ENCODE measurements around the gene CHP2.

The CHP2 gene

DNA sequence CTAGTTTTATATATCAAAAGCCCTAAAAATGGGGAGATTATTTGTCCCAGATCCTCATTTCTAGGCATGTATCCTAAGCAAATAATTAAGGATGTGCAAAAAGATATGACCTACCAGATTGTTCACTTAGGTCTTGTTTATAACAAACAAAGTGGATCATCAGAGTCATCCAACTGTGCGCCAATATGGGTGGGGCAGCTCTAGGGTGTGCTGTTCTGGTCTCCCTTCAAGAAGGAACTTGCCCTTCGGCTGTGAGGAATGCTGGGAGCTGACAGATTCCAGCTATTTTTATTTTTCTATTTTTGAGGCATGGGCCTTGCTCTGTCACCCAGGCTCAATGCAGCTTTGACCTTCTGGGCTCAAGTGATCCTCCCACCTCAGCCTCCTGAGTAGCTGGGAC is 13.8 kb downstream of the CHP2 start:
- H3K23ac ChIP-seq (ENCODE audit: low read depth, low read length, poor library complexity): no peak overlapping the region
- no peak overlapping the region for H3K4me3 ChIP-seq (ENCODE audit: low read length in 2 of 2)

GRCh38 chr16:23771027-23771426 is 16.2 kb downstream of the CHP2 start:
- WGBS, 2 donors (ENCODE audit: extremely low coverage in 2 of 2, insufficient read length in 2 of 2, insufficient replicate concordance in 1 of 2): no CpG with 5 or more reads among the region's 8 CpGs
- H3K36me3 ChIP-seq (replicated peaks in 1 of 2; ENCODE audit: control insufficient read depth in 2 of 2, insufficient read depth in 2 of 2, low read length in 2 of 2): no peaks in the 10 kb centered on the region

More for the DNA sequence above, 13.8 kb downstream of the CHP2 start:
- Histone ChIP-seq H3K9ac (ENCODE audit: low read depth, low read length, poor library complexity) (no peak overlapping the region), H4K91ac (ENCODE audit: low read depth, low read length, poor library complexity) (no peak overlapping the region), H2BK5ac (ENCODE audit: low read length) (no peak overlapping the region), H3K4me2 (ENCODE audit: insufficient read depth, low read length, poor library complexity, severe bottlenecking) (no peak overlapping the region), H3K27ac (replicated peaks; ENCODE audit: low read length) (no peak overlapping the region), H2AK5ac (ENCODE audit: low read depth, low read length) (no peak overlapping the region), H3K14ac (ENCODE audit: low read length) (no peak overlapping the region), H2BK120ac (ENCODE audit: low read depth, low read length) (no peak overlapping the region), H3K36me3 (replicated peaks in 1 of 2; ENCODE audit: control insufficient read depth in 2 of 2, insufficient read depth in 2 of 2, low read length in 2 of 2) (no peaks in the 10 kb centered on the region), H3K9me3 (replicated peaks in 1 of 2; ENCODE audit: control insufficient read depth in 2 of 2, insufficient read depth in 1 of 2, low read depth in 1 of 2, low read length in 2 of 2) (peaks cover 0 to 1% of the 10 kb centered on the region in 2 donors), H4K8ac (ENCODE audit: low read depth, low read length) (no peak overlapping the region), H3K4me1 (ENCODE audit: control insufficient read depth in 2 of 2, insufficient read depth in 1 of 2, low read depth in 1 of 2, low read length in 2 of 2) (no peaks in the 10 kb centered on the region), H3K27me3 (ENCODE audit: control insufficient read depth in 3 of 3, insufficient read depth in 3 of 3, low read depth in 1 of 3, low read length in 3 of 3) (no peaks in the 10 kb centered on the region), H2BK15ac (ENCODE audit: low read length) (no peak overlapping the region), H2BK12ac (ENCODE audit: low read length) (no peak overlapping the region), H3K18ac (ENCODE audit: low read length) (no peak overlapping the region), H2AFZ (ENCODE audit: low read length) (no peak overlapping the region), H3K79me1 (ENCODE audit: low read depth, low read length) (no peaks in the 10 kb centered on the region), H3K4ac (ENCODE audit: low read length) (no peak overlapping the region)
- no CpG with 5 or more reads among the region's 2 CpGs for WGBS, 2 donors (ENCODE audit: extremely low coverage in 2 of 2, insufficient read length in 2 of 2, insufficient replicate concordance in 1 of 2)
- no peak for DNase-seq (ENCODE audit: low spot score)

GRCh38 chr16:23771642-23772041 is 16.8 kb downstream of the CHP2 start:
- no peak overlapping the region for H3K4me2 ChIP-seq (ENCODE audit: insufficient read depth, low read length, poor library complexity, severe bottlenecking)
- H2BK15ac ChIP-seq (ENCODE audit: low read length): no peak overlapping the region
- H2AFZ ChIP-seq (ENCODE audit: low read length): no peak overlapping the region
- no peak overlapping the region for H3K18ac ChIP-seq (ENCODE audit: low read length)
- no peak overlapping the region for H3K23ac ChIP-seq (ENCODE audit: low read depth, low read length, poor library complexity)
- no peaks in the 10 kb centered on the region for H3K4me1 ChIP-seq (ENCODE audit: control insufficient read depth in 2 of 2, insufficient read depth in 1 of 2, low read depth in 1 of 2, low read length in 2 of 2)
- no peak overlapping the region for H2BK5ac ChIP-seq (ENCODE audit: low read length)
- no peak overlapping the region for H2AK5ac ChIP-seq (ENCODE audit: low read depth, low read length)
- H3K27me3 ChIP-seq (ENCODE audit: control insufficient read depth in 3 of 3, insufficient read depth in 3 of 3, low read depth in 1 of 3, low read length in 3 of 3): no peaks in the 10 kb centered on the region
- H4K91ac ChIP-seq (ENCODE audit: low read depth, low read length, poor library complexity): no peak overlapping the region
- H2BK120ac ChIP-seq (ENCODE audit: low read depth, low read length): no peak overlapping the region
- H3K79me1 ChIP-seq (ENCODE audit: low read depth, low read length): no peaks in the 10 kb centered on the region
- no peaks in the 10 kb centered on the region for H3K9me3 ChIP-seq (replicated peaks in 1 of 2; ENCODE audit: control insufficient read depth in 2 of 2, insufficient read depth in 1 of 2, low read depth in 1 of 2, low read length in 2 of 2)
- no CpG with 5 or more reads among the region's 2 CpGs for WGBS, 2 donors (ENCODE audit: extremely low coverage in 2 of 2, insufficient read length in 2 of 2, insufficient replicate concordance in 1 of 2)
- no peaks in the 10 kb centered on the region for H3K36me3 ChIP-seq (replicated peaks in 1 of 2; ENCODE audit: control insufficient read depth in 2 of 2, insufficient read depth in 2 of 2, low read length in 2 of 2)
- H3K4ac ChIP-seq (ENCODE audit: low read length): no peak overlapping the region
- no peak overlapping the region for H4K8ac ChIP-seq (ENCODE audit: low read depth, low read length)
- H3K27ac ChIP-seq (replicated peaks; ENCODE audit: low read length): no peak overlapping the region
- H3K14ac ChIP-seq (ENCODE audit: low read length): no peak overlapping the region
- no peak overlapping the region for H2BK12ac ChIP-seq (ENCODE audit: low read length)
- no peak overlapping the region for H3K4me3 ChIP-seq (ENCODE audit: low read length in 2 of 2)
- no peak overlapping the region for H3K9ac ChIP-seq (ENCODE audit: low read depth, low read length, poor library complexity)
- DNase-seq (ENCODE audit: low spot score): no peak

More at GRCh38 chr16:23771027-23771426, 16.2 kb downstream of the CHP2 start:
- Histone ChIP-seq H2AK5ac (ENCODE audit: low read depth, low read length) (no peak overlapping the region), H3K79me1 (ENCODE audit: low read depth, low read length) (no peaks in the 10 kb centered on the region), H2BK12ac (ENCODE audit: low read length) (no peak overlapping the region), H2BK15ac (ENCODE audit: low read length) (no peak overlapping the region), H3K9ac (ENCODE audit: low read depth, low read length, poor library complexity) (no peak overlapping the region), H3K27me3 (ENCODE audit: control insufficient read depth in 3 of 3, insufficient read depth in 3 of 3, low read depth in 1 of 3, low read length in 3 of 3) (no peaks in the 10 kb centered on the region), H3K4me2 (ENCODE audit: insufficient read depth, low read length, poor library complexity, severe bottlenecking) (no peak overlapping the region), H2AFZ (ENCODE audit: low read length) (no peak overlapping the region), H3K9me3 (replicated peaks in 1 of 2; ENCODE audit: control insufficient read depth in 2 of 2, insufficient read depth in 1 of 2, low read depth in 1 of 2, low read length in 2 of 2) (no peaks in the 10 kb centered on the region), H3K14ac (ENCODE audit: low read length) (no peak overlapping the region), H3K4me1 (ENCODE audit: control insufficient read depth in 2 of 2, insufficient read depth in 1 of 2, low read depth in 1 of 2, low read length in 2 of 2) (no peaks in the 10 kb centered on the region), H4K8ac (ENCODE audit: low read depth, low read length) (no peak overlapping the region), H3K27ac (replicated peaks; ENCODE audit: low read length) (no peak overlapping the region), H2BK5ac (ENCODE audit: low read length) (no peak overlapping the region), H2BK120ac (ENCODE audit: low read depth, low read length) (no peak overlapping the region), H3K18ac (ENCODE audit: low read length) (no peak overlapping the region), H3K23ac (ENCODE audit: low read depth, low read length, poor library complexity) (no peak overlapping the region), H3K4ac (ENCODE audit: low read length) (no peak overlapping the region), H4K91ac (ENCODE audit: low read depth, low read length, poor library complexity) (no peak overlapping the region), H3K4me3 (ENCODE audit: low read length in 2 of 2) (no peak overlapping the region)
- DNase-seq (ENCODE audit: low spot score): no peak

- no peak overlapping the region for H3K4me3 ChIP-seq (ENCODE audit: low read length in 2 of 2)
- H2BK15ac ChIP-seq (ENCODE audit: low read length): no peak overlapping the region
- no peak overlapping the region for H4K91ac ChIP-seq (ENCODE audit: low read depth, low read length, poor library complexity)
- H3K79me1 ChIP-seq (ENCODE audit: low read depth, low read length): no peaks in the 10 kb centered on the region
- no peak overlapping the region for H2AFZ ChIP-seq (ENCODE audit: low read length)
- no peak overlapping the region for H2BK120ac ChIP-seq (ENCODE audit: low read depth, low read length)
- no peak overlapping the region for H3K9ac ChIP-seq (ENCODE audit: low read depth, low read length, poor library complexity)
- no peak overlapping the region for H2BK5ac ChIP-seq (ENCODE audit: low read length)
- H3K23ac ChIP-seq (ENCODE audit: low read depth, low read length, poor library complexity): no peak overlapping the region
- H3K4me1 ChIP-seq (ENCODE audit: control insufficient read depth in 2 of 2, insufficient read depth in 1 of 2, low read depth in 1 of 2, low read length in 2 of 2): no peaks in the 10 kb centered on the region
- H3K18ac ChIP-seq (ENCODE audit: low read length): no peak overlapping the region
- H3K36me3 ChIP-seq (replicated peaks in 1 of 2; ENCODE audit: control insufficient read depth in 2 of 2, insufficient read depth in 2 of 2, low read length in 2 of 2): no peaks in the 10 kb centered on the region
- H3K27ac ChIP-seq (replicated peaks; ENCODE audit: low read length): no peak overlapping the region
- H3K9me3 ChIP-seq (replicated peaks in 1 of 2; ENCODE audit: control insufficient read depth in 2 of 2, insufficient read depth in 1 of 2, low read depth in 1 of 2, low read length in 2 of 2): no peaks in the 10 kb centered on the region
- no peak overlapping the region for H3K14ac ChIP-seq (ENCODE audit: low read length)
- WGBS, 2 donors (ENCODE audit: extremely low coverage in 2 of 2, insufficient read length in 2 of 2, insufficient replicate concordance in 1 of 2): no CpG with 5 or more reads among the region's 2 CpGs
- DNase-seq (ENCODE audit: low spot score): no peak
- no peak overlapping the region for H4K8ac ChIP-seq (ENCODE audit: low read depth, low read length)
- H3K27me3 ChIP-seq (ENCODE audit: control insufficient read depth in 3 of 3, insufficient read depth in 3 of 3, low read depth in 1 of 3, low read length in 3 of 3): no peaks in the 10 kb centered on the region
- H2BK12ac ChIP-seq (ENCODE audit: low read length): no peak overlapping the region
- no peak overlapping the region for H3K4me2 ChIP-seq (ENCODE audit: insufficient read depth, low read length, poor library complexity, severe bottlenecking)
- H3K4ac ChIP-seq (ENCODE audit: low read length): no peak overlapping the region
- H2AK5ac ChIP-seq (ENCODE audit: low read depth, low read length): no peak overlapping the region
These were observed 18.5 kb downstream of the CHP2 start for GRCh38 chr16:23773339-23773738.
